ENCODE data around the gene FRMD6.

The FRMD6 gene

DNA sequence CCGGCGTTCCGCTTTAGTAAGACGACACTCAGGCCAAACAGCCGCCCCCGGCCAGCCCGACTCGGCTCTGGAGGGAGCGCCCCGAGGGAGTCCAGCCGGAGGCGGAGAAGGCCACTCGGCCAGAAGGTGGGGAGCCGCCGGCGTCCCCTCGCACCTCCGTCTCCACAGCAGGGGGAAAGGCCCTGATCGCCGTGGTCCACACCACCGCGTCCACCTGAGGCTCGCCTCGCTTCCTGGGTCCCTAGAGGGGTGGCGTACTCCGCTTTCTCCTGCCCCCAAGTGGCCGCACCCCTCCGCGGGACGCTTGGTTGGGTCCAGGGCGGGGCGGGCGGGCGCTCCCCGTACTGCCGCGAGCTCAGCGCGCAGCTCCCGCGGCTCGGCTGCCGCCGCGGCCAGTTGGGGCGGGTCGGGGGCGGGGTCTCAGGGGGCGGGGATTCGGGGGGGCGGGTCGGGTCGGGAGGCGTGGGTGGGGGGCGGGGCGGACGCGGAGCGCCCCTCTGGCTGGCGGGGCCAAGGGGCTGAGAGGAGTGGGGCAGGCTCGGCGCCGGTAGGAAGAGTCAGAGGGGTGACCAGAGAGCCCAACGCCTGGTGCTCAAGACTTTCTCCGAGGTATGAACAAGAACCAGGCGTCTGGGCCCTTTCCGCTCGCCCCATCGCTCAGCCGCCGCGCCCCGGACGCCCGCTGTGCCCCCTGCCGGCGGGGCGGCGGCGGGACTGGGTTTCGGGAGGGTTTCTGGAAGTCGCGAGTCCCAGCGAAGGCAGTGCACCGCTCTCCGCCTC lies at the start of gene FRMD6:
TSS of gene FRMD6 (plus strand) at position 523 of the 780 bp plus-strand sequence. CDS start 37,927 bp downstream, outside the sequence.
- ChIA-PET CTCF (interaction anchor here (1.1 to 1.7 kb wide), 6 partner anchors 17 to 127 kb away, joined by 3 to 6 read pairs (median 4); no protein-coding TSS in a partner anchor), POLR2A (interaction anchor here (1.0 to 1.7 kb wide), 4 partner anchors 9 to 125 kb away, joined by 3 to 6 read pairs (median 3); no protein-coding TSS in a partner anchor)
- peak; percentile 39; the same call in 1 of the 2 replicates for TF ChIP-seq FOXM1 (IDR thresholded peaks at IDR 0.05; ENCODE audit: borderline replicate concordance)
- TF ChIP-seq L3MBTL2 (conservative IDR thresholded peaks at IDR 0.05), result peak; percentile 42; the same call in 1 of the 2 replicates
- no peak for TF ChIP-seq FOXA1 (IDR thresholded peaks at IDR 0.05)
- TF ChIP-seq NFRKB (IDR thresholded peaks at IDR 0.05), result no peak
- peak; percentile 72 for TF ChIP-seq BHLHE40 (IDR thresholded peaks at IDR 0.05; ENCODE audit: borderline replicate concordance)
- DNase-seq (ENCODE audit: extremely low spot score), result peak; percentile 89

DNA sequence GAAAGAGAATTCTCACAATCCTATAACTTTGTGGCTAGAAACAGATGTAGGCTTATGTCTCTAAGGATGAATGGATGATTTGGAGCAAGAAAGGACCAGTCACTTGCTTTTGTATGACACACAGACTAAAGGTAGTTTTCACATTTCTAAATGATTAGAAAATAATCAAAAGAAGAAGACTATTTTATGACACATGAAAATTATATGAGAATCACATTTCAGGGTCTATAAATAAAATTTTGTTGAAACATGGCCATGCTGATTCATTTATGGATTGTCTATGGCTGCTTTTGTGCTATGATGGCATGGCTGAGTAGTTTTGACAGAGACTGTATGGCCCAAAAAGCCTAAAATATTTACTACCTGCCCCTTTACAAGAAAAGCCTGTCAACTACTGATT lies 49.4 kb upstream of the FRMD6 start:
- ChIA-PET CTCF (no interaction called here), POLR2A (no interaction called here)
- TF ChIP-seq FOXM1 (IDR thresholded peaks at IDR 0.05; ENCODE audit: borderline replicate concordance) (no peak), HDGF (IDR thresholded peaks at IDR 0.05; ENCODE audit: borderline replicate concordance) (no peak), FOXK2 (IDR thresholded peaks at IDR 0.05) (no peak), BHLHE40 (IDR thresholded peaks at IDR 0.05; ENCODE audit: borderline replicate concordance) (no peak), ELF4 (IDR thresholded peaks at IDR 0.05) (no peak), FOXA1 (IDR thresholded peaks at IDR 0.05) (no peak), LEF1 (IDR thresholded peaks at IDR 0.05; ENCODE audit: borderline replicate concordance) (no peak), CTBP1 (IDR thresholded peaks at IDR 0.05; ENCODE audit: borderline replicate concordance) (no peak), L3MBTL2 (conservative IDR thresholded peaks at IDR 0.05) (no peak), TARDBP (IDR thresholded peaks at IDR 0.05) (no peak), NFRKB (IDR thresholded peaks at IDR 0.05) (no peak), ZNF384 (IDR thresholded peaks at IDR 0.05) (no peak), SP1 (IDR thresholded peaks at IDR 0.05) (no peak)
- TF ChIP-seq, protein P1, sequence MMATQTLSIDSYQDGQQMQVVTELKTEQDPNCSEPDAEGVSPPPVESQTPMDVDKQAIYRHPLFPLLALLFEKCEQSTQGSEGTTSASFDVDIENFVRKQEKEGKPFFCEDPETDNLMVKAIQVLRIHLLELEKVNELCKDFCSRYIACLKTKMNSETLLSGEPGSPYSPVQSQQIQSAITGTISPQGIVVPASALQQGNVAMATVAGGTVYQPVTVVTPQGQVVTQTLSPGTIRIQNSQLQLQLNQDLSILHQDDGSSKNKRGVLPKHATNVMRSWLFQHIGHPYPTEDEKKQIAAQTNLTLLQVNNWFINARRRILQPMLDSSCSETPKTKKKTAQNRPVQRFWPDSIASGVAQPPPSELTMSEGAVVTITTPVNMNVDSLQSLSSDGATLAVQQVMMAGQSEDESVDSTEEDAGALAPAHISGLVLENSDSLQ (IDR thresholded peaks at IDR 0.05), result no peak
- no peak for DNase-seq (ENCODE audit: extremely low spot score)

DNA sequence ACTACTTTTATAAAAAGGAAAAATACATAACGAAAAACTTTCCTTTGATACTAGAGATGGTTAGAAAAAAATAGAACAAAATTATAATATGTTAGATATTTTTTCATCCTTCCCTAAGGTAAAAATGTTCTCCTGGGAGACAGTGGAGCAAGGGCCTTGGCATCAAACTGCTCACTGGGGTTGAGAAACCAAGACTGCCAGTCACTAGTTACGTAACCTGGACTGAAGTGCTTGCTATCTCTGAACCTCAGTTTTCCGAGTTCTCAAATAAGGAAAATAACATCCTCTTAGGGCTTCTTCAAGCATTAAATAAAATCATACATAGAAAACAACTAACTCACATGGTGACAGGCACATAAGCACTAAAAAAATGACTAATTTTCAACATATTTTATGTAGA lies 48.2 kb upstream of the FRMD6 start:
- TF ChIP-seq FOXM1 (IDR thresholded peaks at IDR 0.05; ENCODE audit: borderline replicate concordance) (no peak), ARNT (IDR thresholded peaks at IDR 0.05) (no peak), SUZ12 (IDR thresholded peaks at IDR 0.05) (no peak), ZNF384 (IDR thresholded peaks at IDR 0.05) (no peak), L3MBTL2 (conservative IDR thresholded peaks at IDR 0.05) (no peak), CTBP1 (IDR thresholded peaks at IDR 0.05; ENCODE audit: borderline replicate concordance) (no peak), FOXA1 (IDR thresholded peaks at IDR 0.05) (no peak)
- ChIA-PET CTCF (no interaction called here), POLR2A (no interaction called here)
- no peak for DNase-seq (ENCODE audit: extremely low spot score)

DNA sequence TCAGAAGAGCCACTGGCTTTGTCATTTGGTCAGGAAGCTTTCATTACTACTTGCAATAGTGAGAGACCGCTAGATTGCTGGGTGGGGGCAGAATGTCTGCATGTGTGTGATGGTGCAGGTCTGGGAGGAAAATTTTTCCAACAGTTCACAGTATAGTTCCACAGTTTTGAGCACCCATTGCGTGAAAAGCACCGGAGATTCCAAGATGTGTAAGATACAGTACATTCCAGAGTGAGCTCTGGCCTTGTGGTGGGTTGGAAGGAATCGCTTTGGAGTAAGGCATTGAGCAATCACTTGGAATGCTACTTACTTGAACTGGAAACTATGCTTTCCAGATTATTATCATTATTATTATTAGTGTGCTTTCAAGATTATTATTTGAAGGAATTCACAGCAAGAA lies 47.6 kb upstream of the FRMD6 start:
- DNase-seq (ENCODE audit: extremely low spot score), result no peak
- CTCF ChIA-PET, result no interaction called here
- POLR2A ChIA-PET, result no interaction called here
- TF ChIP-seq ARNT (IDR thresholded peaks at IDR 0.05) (no peak), FOXA1 (IDR thresholded peaks at IDR 0.05) (no peak), FOXK2 (IDR thresholded peaks at IDR 0.05) (no peak), HDGF (IDR thresholded peaks at IDR 0.05; ENCODE audit: borderline replicate concordance) (no peak), ELF4 (IDR thresholded peaks at IDR 0.05) (no peak), L3MBTL2 (conservative IDR thresholded peaks at IDR 0.05) (no peak), SUZ12 (IDR thresholded peaks at IDR 0.05) (no peak), BHLHE40 (IDR thresholded peaks at IDR 0.05; ENCODE audit: borderline replicate concordance) (no peak), CTBP1 (IDR thresholded peaks at IDR 0.05; ENCODE audit: borderline replicate concordance) (no peak), FOXM1 (IDR thresholded peaks at IDR 0.05; ENCODE audit: borderline replicate concordance) (no peak), LEF1 (IDR thresholded peaks at IDR 0.05; ENCODE audit: borderline replicate concordance) (no peak), TARDBP (IDR thresholded peaks at IDR 0.05) (no peak)
- TF ChIP-seq, protein P1 (IDR thresholded peaks at IDR 0.05), result no peak

DNA sequence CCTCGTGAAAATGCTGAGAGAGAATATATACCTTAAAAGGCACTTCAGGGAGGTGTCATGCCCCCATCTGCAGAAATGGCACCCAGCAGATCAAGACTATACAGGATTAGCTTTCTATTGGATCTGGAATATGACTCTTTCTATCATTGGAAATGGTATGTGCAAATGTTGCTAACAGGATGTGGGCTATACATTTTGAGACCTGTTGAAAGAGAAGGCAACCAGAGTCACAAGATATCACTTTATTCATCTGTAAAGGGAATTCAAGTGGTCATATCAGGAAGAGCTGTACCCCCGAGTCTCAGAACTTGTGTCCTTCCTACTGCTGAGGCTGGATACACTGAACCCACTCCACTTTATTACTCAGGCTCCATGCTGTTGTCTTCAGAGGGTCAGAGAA lies 46.1 kb upstream of the FRMD6 start:
- ChIA-PET POLR2A (no interaction called here), CTCF (no interaction called here)
- TF ChIP-seq ELF4 (IDR thresholded peaks at IDR 0.05) (no peak), FOXA1 (IDR thresholded peaks at IDR 0.05) (no peak), LEF1 (IDR thresholded peaks at IDR 0.05; ENCODE audit: borderline replicate concordance) (no peak), L3MBTL2 (conservative IDR thresholded peaks at IDR 0.05) (no peak), ARNT (IDR thresholded peaks at IDR 0.05) (no peak), SP1 (IDR thresholded peaks at IDR 0.05) (no peak), BHLHE40 (IDR thresholded peaks at IDR 0.05; ENCODE audit: borderline replicate concordance) (no peak), NFRKB (IDR thresholded peaks at IDR 0.05) (no peak), CTBP1 (IDR thresholded peaks at IDR 0.05; ENCODE audit: borderline replicate concordance) (no peak), FOXM1 (IDR thresholded peaks at IDR 0.05; ENCODE audit: borderline replicate concordance) (no peak), FOXK2 (IDR thresholded peaks at IDR 0.05) (no peak), TARDBP (IDR thresholded peaks at IDR 0.05) (no peak)
- TF ChIP-seq, protein P1 (IDR thresholded peaks at IDR 0.05), result no peak
- DNase-seq (ENCODE audit: extremely low spot score), result no peak

DNA sequence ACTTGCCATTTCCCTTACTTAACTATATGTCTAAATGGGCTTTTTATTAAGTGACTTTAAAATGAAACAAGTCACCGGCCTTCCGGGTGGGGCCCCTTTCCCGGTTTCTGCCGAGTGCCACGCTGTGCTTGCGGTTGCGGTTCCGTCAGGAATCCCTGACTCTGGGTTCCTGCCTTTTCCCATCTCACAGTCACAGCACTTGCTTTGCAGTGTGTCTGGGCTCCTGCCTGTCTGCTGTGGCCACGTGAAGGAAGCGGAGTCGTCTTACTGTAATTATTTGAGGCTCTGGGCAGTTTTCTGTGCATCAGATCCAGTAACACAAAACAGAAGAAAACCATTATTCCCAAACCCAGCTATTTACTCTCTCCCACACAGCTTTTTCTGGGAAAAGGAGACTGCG lies 44.0 kb upstream of the FRMD6 start:
- CTCF ChIA-PET, result no interaction called here
- TF ChIP-seq, protein P1 (IDR thresholded peaks at IDR 0.05), result no peak
- no peak for TF ChIP-seq FOXA1 (IDR thresholded peaks at IDR 0.05)
- 0 out of 2 replicates have a peak, but pooled peaks have one; percentile 24 for TF ChIP-seq L3MBTL2 (conservative IDR thresholded peaks at IDR 0.05)
- TF ChIP-seq ZNF384 (IDR thresholded peaks at IDR 0.05), result no peak
- POLR2A ChIA-PET, result no interaction called here
- no peak for DNase-seq (ENCODE audit: extremely low spot score)
